Activated CD8-positive, alpha-beta memory T cell treated with anti-CD3 and anti-CD28 coated beads for 1 hour (primary cell): ENCODE measurements around the gene PHEX.

Source experiments
- DNase-seq, 2 donors: peaks; one replicate each; pipeline ENCODE4 v3.0.0-alpha.2; 2020; ENCODE audit warnings: low read depth in 1 of 2; ENCODE audit errors: extremely low read depth in 1 of 2

The PHEX gene

DNA sequence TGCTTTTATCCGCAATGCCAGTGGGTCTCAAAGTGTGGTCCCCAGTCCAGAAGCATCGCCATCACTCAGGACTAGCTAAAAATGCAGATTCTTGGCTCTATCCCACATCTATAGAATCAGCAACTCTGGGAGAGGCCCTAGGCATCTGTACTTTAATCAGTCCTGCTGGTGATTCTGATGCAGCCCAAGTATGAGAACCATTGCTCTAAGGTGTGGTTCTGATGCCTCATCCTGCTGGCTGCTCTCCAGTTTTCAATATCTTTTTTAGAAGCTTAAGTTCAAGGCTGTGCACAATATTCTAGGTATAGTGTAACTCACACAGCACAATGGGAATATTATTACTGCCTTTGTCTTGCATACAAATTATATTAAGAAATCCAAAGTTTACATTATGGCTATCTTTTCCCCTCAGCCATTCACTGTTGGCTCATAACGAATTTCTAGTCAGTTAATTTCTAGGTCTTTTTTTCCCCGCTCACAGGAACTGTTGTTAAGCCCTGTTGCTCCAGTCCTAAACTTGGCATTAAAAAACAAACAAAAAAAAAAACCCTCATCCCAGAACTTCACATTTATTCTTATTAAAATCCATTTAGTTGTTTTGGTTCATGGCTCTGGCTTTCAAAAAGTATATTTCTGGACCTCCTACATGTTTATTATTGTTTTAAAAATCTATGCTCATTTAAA, 109.1 kb downstream of the PHEX start:
- DNase-seq, result no peak

DNA sequence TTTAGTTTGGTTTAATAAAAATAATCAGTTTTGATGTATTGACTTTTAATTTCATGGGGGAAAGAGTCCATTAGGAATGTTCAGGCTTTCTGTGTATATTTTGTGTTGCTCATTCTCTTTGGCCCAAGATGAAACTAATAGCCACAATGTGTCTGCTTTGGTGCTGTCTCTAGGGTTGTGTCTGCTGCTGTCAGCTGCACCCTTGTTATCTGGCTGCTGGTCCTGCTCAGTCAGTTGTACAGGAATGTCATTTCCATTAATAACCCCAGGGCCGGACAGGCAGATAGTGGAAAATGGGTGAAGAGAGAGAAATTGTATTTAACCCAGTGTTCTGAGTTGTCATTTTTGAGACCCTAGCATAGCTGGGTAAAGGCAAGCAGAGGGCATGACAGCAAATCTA, 115.1 kb downstream of the PHEX start:
- no peak for DNase-seq

GRCh38 chrX:22147942-22148341, 115.8 kb downstream of the PHEX start:
- no peak for DNase-seq

DNA sequence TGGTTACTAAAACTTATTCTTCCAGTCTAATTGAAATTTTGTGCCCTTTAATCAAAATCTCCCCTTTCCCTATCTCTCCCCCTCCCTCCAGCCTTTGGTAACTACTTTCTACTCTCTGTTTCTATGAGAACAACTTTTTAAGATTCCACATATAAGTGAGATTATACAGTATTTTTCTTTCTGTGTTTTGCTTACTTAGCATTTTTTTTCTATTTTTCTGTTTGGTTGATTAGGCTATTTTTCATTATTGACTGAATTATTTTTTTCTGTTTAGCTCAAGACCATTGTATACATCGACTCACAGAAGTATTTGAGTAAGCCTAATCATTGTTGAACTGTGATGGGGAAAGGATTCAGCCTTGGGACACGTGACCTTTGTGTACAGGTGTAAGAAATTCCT, 116.4 kb downstream of the PHEX start:
- DNase-seq, result no peak

DNA sequence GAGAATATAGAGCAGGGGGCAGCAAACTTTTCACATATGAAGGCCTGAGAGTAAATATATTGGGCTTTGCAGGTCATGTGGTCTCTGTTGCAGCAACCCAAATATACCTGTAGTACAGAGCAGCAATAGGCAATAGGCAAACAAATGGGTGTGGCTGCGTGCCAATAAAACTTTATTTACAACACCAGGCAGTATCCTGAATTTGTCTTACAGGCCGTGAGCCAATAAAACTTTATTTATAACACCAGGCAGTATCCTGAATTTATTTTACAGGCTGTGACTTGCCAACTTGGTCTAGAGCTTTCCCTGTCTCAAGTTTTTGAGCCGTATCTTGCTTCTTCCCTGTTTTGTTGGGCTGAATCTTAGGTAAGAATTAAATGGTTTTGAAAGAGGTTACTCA, 118.2 kb downstream of the PHEX start:
- DNase-seq, result no peak

- DNase-seq, result no peak
Measured at GRCh38 chrX:22155126-22155525, 123.0 kb downstream of the PHEX start.

DNA sequence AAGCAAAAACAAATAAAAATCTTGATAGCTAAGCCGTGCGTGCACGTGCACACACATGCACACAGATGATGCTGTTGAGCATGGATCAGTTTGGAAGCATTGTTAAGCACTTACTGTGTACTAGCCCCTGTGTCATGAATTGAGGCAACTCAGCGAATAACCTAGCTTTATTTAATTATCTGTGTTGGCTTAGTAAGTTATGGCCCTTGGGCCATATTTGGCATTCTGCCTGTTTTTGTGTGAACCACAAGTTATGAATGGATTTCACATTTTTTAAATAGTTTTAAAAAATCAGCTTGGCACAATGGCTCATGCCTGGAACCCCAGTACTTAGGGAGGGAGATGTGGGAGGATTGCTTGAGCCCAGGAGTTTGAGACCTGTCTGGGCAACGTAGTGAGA, 126.9 kb downstream of the PHEX start:
- no peak for DNase-seq

DNA sequence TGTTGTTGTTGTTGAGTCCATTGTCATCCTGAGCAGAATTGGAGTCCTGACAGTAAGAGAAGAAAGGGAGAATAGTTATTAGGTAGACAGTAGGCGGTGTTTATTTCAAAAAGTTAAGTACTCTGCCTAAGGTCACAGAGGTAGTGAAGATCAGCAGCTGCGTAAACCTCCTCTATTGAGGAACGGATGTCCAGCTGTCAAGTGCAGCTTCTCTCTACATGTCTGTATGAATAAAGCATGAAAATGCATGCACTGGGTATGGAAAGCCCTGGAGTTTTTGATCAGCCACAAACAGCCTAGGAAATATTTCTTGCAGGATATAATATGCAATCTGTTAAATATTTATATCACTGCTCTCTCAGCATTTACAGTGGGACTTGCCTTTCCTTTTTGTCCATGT, 131.2 kb downstream of the PHEX start:
- DNase-seq, result no peak

GRCh38 chrX:22164770-22165388, 132.8 kb downstream of the PHEX start:
- no peak for DNase-seq

DNA sequence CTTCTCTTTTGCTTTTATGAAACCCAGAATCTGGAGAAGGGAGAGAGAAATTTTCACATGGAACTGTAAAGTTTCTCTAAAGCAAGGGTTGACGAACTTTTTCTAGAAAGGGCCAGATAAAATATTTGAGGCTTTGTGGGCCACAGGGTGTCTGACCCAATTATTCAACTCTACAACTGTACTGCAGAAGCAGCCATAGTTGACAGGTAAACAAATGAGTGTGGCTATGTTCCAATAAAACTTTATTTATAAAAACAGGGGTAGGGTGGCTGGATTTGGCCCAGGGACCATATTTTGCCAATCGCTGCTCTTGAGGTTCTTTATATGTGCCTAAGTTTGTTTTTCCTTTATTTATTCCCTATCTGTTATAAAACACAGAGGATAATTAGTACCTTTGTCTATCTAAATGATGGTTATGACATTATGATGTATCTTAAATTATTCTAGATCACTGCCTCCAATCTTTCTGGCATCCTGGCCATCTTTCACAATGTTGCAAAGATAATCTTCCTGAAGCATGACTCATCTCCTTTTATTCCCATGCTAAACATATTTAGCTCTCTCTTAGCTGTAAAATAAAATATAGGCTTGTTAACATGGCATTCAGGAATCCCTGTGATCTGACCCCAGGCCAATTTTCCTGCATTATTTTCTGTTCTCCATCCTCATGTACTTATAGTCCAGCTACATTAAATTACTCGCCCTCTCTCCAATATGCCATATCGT, 133.8 kb downstream of the PHEX start:
- DNase-seq, result no peak

GRCh38 chrX:22171287-22172060, 139.3 kb downstream of the PHEX start:
- DNase-seq, result no peak

DNA sequence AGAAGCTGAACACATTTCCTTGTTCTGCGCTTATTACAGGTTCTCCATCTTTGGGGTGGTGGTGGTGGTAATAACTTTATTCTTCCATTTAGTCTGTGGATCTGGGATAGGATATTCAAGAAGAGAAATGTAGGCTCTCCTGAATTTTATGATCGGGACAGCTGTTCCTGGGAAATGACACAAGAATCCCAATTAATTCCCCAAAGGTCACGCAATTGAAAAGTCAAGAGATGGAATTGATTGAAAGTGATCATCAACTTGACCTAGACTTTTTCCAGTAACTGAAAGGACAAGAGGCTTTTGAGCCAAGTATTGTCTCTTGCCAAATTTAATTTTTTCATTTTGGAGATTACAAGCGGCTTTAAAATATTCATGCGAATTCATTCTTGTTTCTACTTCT, 141.8 kb downstream of the PHEX start:
- DNase-seq, result no peak

DNA sequence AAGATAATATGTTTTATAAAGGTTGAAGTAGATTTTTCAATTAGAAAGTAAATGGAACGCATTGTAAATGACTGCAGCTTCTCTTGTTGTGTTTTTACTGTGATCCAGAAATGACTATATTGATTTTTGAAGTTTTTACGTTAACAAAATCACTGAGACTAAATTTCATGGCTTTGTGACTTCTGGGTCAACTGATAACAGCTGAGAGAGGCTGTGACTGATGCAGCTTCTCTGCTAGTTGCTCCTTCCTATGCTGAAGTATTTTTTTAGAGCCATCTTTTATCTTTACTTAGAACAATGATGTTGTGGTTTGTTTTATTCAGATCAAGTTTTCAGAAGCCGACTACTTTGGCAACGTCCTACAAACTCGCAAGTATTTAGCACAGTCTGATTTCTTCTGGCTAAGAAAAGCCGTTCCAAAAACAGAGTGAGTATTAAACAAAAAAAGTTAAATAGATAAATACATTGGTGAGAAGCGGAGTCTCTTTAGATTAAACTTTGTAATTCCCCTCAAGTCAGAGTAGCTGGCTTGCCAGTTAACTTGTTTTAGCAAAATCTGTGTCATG, 145.9 kb downstream of the PHEX start:
- no peak for DNase-seq

- no peak for DNase-seq
Measured at GRCh38 chrX:22184096-22184495, 152.0 kb downstream of the PHEX start.

DNA sequence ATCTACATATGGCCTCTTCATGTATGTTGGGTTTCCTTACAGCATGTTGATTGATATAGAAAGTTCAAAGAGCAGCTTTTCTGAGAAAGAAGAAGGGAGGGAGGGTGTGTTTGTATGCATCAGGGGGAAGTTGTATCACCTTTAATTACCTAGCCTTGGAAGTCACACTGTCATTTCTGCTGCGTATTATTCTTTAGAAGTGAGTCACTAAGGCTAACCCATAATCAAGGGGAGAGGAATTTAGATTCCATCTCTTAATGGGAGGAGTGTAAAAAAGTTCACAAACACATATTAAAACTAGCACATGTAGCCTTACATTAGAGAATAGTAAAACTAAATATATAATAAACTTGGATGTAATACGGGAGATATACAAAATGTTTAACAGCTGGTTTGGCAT, 154.0 kb downstream of the PHEX start:
- no peak for DNase-seq

DNA sequence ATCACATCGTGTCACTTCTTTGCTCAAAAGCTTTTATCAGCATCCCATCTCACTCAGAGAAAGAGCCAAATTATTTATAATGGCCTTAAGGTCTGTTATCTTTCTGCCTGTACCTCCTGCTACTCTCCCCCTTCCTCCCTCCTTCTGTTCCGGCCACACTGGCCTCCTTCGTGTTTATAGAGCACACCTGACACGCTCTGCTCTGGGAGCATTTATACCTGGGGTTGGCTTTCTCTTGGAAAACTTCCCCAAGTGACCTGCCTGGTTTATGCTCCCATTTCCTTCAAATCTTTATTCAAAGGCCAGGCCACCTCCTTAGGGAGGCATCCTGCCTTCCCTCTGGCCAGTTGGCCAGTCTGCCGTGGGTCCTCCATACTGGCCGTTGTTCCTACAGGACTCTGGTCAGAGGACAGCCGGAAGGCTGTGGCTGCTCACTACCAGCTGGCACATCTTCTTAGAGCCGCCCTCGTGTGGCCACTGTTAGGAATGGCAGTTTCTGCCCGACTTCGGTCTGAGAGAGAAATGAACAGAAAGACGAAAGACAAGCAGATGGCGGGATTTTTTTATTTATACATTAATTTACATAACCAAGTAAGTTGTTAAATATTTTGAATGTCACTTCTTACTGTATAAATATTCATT, 160.4 kb downstream of the PHEX start:
- DNase-seq, result peak; percentile 3 to 6

- DNase-seq, result no peak
Measured at GRCh38 chrX:22193851-22194659, 161.9 kb downstream of the PHEX start.

DNA sequence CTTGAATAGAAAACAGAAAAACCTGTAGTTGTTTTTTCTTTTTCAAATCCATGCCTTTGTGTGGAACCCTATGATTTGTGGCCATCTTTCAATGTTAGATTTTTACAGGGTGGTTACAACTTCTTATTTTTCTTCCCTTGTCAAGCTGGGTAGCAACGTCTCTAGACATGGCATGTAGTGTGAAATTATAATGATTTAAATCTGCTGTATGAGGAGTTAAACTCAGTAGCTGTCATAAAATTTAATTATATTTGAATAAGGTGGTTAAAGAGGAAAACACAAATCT, 162.5 kb downstream of the PHEX start:
- DNase-seq, result no peak

DNA sequence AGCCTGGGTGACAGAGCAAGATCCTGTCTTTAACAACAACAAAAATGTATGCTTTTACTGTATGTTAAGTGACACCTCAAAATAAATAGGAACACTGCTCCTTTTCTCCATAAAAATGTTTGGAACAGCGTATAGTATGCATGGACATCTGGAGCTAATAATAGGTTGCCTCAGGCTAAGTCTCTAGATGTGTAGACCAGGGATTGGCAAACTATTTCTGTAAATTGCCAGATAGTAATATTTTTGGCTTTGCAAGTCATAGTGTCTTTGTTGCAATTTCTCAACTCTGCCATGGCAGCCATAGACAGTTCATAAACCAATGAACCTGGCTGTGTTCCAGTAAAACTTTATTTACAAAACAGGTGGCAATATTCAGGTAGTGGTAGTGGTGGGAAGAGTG, 164.0 kb downstream of the PHEX start:
- DNase-seq, result no peak

- DNase-seq, result no peak
Measured at GRCh38 chrX:22202251-22202650, 170.1 kb downstream of the PHEX start.
